HL-60 (cell line): ENCODE measurements around the gene GPR162.

Source experiments
- DNase-seq, 2 experiments: peaks; one replicate each; pipeline ENCODE4 v3.0.0-alpha.2; 2010 to 2020; ENCODE audit warnings: low read depth in 1 of 2, low spot score in 1 of 2
- H3K27ac ChIP-seq: fragments of 250-450 bp; sonication (Bioruptor Pico); replicated peaks from 2 replicates; pipeline ENCODE4 v1.5.1; 2020; ENCODE audit warnings: mild to moderate bottlenecking, moderate library complexity
- H3K27me3 ChIP-seq: fragments of 250-450 bp; sonication (Bioruptor Pico); 2 replicates; pipeline ENCODE4 v1.5.1; 2021; ENCODE audit warnings: mild to moderate bottlenecking, moderate library complexity; ENCODE audit not compliant: insufficient read depth, poor library complexity, severe bottlenecking
- H3K4me3 ChIP-seq: replicated peaks from 2 replicates; pipeline ENCODE4 v1.5.1; 2011; ENCODE audit warnings: mild to moderate bottlenecking, control low read depth, low read length; ENCODE audit not compliant: insufficient read depth
- GABPA ChIP-seq: IDR thresholded peaks from 2 replicates; pipeline ENCODE4 v1.6.1; 2012; ENCODE audit warnings: low read depth
- POLR2AphosphoS5 ChIP-seq: IDR thresholded peaks from 2 replicates; pipeline ENCODE4 v1.6.1; 2012; ENCODE audit warnings: low read depth
- SPI1 ChIP-seq: IDR thresholded peaks from 2 replicates; pipeline ENCODE4 v1.6.1; 2012; ENCODE audit warnings: low read depth, mild to moderate bottlenecking, borderline replicate concordance
- TF ChIP-seq, protein P1 (sequence below): IDR thresholded peaks from one replicate; pipeline ENCODE4 v1.5.1; 2011; ENCODE audit warnings: low read length, control low read depth, inconsistent platforms; ENCODE audit not compliant: insufficient read depth
- TF ChIP-seq, protein P2 (sequence below): IDR thresholded peaks from 2 replicates; pipeline ENCODE4 v1.6.1; 2012; ENCODE audit warnings: low read depth; ENCODE audit not compliant: insufficient replicate concordance

GPR162 gene

DNA sequence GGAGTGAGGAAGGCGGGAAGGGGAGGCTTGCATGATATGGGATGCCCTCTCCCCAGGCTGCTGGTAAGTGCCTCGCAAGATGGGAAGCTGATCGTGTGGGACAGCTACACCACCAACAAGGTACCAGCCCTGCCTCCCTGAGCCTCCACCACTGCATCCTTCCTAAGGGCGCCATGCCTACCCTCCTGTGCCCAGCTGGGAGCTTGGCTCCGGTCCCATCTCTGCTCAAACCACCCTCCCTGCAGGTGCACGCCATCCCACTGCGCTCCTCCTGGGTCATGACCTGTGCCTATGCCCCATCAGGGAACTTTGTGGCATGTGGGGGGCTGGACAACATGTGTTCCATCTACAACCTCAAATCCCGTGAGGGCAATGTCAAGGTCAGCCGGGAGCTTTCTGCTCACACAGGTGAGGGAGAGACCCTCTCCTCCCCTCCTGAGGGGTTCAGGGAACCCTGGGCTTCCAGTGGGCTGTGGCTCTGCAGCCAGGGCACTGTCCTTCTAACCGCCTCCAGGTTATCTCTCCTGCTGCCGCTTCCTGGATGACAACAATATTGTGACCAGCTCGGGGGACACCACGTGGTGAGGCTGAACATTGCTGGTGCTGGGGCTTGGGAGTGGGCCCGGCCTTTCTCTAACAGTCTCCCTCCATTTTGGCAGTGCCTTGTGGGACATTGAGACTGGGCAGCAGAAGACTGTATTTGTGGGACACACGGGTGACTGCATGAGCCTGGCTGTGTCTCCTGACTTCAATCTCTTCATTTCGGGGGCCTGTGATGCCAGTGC, 21.7 kb downstream of the GPR162 start:
- Histone ChIP-seq H3K27me3 (no peaks in the 10 kb centered on the region), H3K4me3 (no peak overlapping the region), H3K27ac (no peak overlapping the region)
- TF ChIP-seq, protein P1, sequence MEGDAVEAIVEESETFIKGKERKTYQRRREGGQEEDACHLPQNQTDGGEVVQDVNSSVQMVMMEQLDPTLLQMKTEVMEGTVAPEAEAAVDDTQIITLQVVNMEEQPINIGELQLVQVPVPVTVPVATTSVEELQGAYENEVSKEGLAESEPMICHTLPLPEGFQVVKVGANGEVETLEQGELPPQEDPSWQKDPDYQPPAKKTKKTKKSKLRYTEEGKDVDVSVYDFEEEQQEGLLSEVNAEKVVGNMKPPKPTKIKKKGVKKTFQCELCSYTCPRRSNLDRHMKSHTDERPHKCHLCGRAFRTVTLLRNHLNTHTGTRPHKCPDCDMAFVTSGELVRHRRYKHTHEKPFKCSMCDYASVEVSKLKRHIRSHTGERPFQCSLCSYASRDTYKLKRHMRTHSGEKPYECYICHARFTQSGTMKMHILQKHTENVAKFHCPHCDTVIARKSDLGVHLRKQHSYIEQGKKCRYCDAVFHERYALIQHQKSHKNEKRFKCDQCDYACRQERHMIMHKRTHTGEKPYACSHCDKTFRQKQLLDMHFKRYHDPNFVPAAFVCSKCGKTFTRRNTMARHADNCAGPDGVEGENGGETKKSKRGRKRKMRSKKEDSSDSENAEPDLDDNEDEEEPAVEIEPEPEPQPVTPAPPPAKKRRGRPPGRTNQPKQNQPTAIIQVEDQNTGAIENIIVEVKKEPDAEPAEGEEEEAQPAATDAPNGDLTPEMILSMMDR: no peak
- no peak for TF ChIP-seq SPI1
- TF ChIP-seq, protein P2, sequence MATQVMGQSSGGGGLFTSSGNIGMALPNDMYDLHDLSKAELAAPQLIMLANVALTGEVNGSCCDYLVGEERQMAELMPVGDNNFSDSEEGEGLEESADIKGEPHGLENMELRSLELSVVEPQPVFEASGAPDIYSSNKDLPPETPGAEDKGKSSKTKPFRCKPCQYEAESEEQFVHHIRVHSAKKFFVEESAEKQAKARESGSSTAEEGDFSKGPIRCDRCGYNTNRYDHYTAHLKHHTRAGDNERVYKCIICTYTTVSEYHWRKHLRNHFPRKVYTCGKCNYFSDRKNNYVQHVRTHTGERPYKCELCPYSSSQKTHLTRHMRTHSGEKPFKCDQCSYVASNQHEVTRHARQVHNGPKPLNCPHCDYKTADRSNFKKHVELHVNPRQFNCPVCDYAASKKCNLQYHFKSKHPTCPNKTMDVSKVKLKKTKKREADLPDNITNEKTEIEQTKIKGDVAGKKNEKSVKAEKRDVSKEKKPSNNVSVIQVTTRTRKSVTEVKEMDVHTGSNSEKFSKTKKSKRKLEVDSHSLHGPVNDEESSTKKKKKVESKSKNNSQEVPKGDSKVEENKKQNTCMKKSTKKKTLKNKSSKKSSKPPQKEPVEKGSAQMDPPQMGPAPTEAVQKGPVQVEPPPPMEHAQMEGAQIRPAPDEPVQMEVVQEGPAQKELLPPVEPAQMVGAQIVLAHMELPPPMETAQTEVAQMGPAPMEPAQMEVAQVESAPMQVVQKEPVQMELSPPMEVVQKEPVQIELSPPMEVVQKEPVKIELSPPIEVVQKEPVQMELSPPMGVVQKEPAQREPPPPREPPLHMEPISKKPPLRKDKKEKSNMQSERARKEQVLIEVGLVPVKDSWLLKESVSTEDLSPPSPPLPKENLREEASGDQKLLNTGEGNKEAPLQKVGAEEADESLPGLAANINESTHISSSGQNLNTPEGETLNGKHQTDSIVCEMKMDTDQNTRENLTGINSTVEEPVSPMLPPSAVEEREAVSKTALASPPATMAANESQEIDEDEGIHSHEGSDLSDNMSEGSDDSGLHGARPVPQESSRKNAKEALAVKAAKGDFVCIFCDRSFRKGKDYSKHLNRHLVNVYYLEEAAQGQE: no peak
- TF ChIP-seq GABPA: no peak
- no peak; the same call in 1 of the 2 replicates for TF ChIP-seq POLR2AphosphoS5
- DNase-seq: peak in 1 of 2 experiments; percentile 39

DNA sequence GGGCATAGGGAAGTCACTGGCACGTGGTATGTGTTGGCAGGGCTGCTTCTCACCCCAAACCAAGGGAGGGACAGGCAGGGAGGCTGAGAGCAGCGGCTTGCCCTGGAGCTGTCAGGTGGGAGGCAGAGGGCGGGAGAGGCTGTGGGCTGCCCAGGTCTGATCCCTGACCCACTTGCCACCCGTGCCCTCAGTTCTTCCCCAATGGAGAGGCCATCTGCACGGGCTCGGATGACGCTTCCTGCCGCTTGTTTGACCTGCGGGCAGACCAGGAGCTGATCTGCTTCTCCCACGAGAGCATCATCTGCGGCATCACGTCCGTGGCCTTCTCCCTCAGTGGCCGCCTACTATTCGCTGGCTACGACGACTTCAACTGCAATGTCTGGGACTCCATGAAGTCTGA, 23.8 kb downstream of the GPR162 start:
- Histone ChIP-seq H3K27me3 (no peaks in the 10 kb centered on the region), H3K4me3 (no peak overlapping the region), H3K27ac (no peak overlapping the region)
- no peak for DNase-seq
- TF ChIP-seq, protein P2: no peak
- TF ChIP-seq SPI1 (no peak), POLR2AphosphoS5 (no peak), GABPA (no peak)
- TF ChIP-seq, protein P1: no peak

DNA sequence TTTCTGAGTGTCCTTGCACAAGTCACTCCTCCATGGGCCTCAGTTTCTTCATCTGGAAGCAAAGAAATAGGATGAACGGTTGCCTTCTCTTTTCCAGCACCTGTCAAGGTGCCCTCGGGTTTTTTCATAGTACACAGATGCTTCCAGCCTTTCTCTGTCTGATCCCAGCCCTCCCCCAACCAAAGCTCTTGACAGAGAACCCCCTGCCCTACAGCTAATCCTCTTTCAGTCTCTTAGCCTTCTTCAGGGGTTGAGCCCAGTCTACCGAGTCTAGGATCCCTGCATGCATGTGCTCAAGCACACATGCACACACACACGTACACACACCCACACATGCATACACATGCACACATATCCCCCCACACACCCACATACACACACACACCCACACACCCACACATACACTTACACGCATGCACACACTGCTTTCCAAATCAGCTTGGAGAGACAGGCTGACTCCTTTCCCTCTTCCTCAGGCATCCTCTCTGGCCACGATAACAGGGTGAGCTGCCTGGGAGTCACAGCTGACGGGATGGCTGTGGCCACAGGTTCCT, 24.8 kb downstream of the GPR162 start:
- DNase-seq: no peak
- Histone ChIP-seq H3K4me3 (no peak overlapping the region), H3K27me3 (no peaks in the 10 kb centered on the region), H3K27ac (no peak overlapping the region)
- TF ChIP-seq, protein P1: no peak
- TF ChIP-seq GABPA (no peak), SPI1 (no peak), POLR2AphosphoS5 (no peak)
- TF ChIP-seq, protein P2: no peak
